IPS DF 6.9 (cell line): ENCODE results near the gene ZNF106.

ENCODE experiments used
- DNase-seq: peaks from one replicate; pipeline ENCODE4 v3.0.0-alpha.2; 2013; ENCODE audit warnings: low read depth, low spot score
- H3K27ac ChIP-seq: one replicate; pipeline ENCODE4 v1.5.1; 2013; ENCODE audit warnings: low read length, control low read depth
- H3K27me3 ChIP-seq: 2 replicates; pipeline ENCODE4 v1.6.1; 2013; ENCODE audit warnings: mild to moderate bottlenecking, low read length; ENCODE audit not compliant: control insufficient read depth, insufficient read depth
- H3K36me3 ChIP-seq: 2 replicates; pipeline ENCODE4 v1.6.1; 2013; ENCODE audit warnings: low read length; ENCODE audit not compliant: control insufficient read depth, insufficient read depth
- H3K4me1 ChIP-seq: 2 replicates; pipeline ENCODE4 v1.6.1; 2013; ENCODE audit warnings: low read length; ENCODE audit not compliant: control insufficient read depth, insufficient read depth
- H3K4me3 ChIP-seq: 2 replicates; pipeline ENCODE4 v1.5.1; 2013; ENCODE audit warnings: mild to moderate bottlenecking, low read length
- H3K9me3 ChIP-seq: 2 replicates; pipeline ENCODE4 v1.6.1; 2013; ENCODE audit warnings: low read length, inconsistent platforms; ENCODE audit not compliant: control insufficient read depth, insufficient read depth
- WGBS: extraction: QIAGEN DNeasy Blood & Tissue Kit; methylation state at CpG from one replicate; pipeline ENCODE4 v1.1.7; 2013; ENCODE audit warnings: mixed read lengths, missing lambda C conversion rate; ENCODE audit not compliant: insufficient read length, insufficient coverage; 5-methylcytosine and 5-hydroxymethylcytosine counted together

The ZNF106 gene

DNA sequence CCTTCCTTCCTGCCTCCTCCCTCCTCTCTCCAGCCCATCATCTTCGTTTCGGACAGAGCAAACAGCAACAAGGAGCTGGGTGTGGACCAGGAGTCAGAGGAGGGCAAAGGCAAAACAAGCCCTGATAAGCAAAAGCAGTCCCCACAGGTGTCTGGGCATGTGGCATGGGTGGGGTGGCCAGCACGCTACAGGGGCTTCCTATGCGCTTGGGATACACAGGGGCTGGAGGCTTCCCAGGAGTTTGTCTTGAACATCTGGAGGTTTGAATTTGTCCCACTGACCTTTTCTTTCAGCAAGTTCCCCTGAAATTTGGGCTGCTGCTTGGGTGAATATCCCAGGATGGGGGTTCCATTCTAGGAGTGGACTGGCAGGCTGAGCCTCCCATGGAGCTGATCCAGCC is 82.8 kb downstream of the ZNF106 start:
- no CpG with 5 or more reads among the region's 4 CpGs for WGBS
- DNase-seq, result no peak
- Histone ChIP-seq H3K27me3 (no peaks in the 10 kb centered on the region), H3K36me3 (peaks cover 5% of the 10 kb centered on the region; the same call in 1 of the 2 replicates), H3K9me3 (no peaks in the 10 kb centered on the region), H3K27ac (no peak overlapping the region), H3K4me3 (no peak overlapping the region), H3K4me1 (no peaks in the 10 kb centered on the region)

GRCh38 chr15:42405863-42406482 is 85.0 kb downstream of the ZNF106 start:
- Histone ChIP-seq H3K9me3 (no peaks in the 10 kb centered on the region), H3K4me1 (no peaks in the 10 kb centered on the region), H3K27ac (no peak overlapping the region), H3K27me3 (no peaks in the 10 kb centered on the region), H3K4me3 (no peak overlapping the region), H3K36me3 (peaks cover 1% of the 10 kb centered on the region; the same call in 1 of the 2 replicates)
- no CpG with 5 or more reads among the region's 6 CpGs for WGBS
- no peak for DNase-seq

DNA sequence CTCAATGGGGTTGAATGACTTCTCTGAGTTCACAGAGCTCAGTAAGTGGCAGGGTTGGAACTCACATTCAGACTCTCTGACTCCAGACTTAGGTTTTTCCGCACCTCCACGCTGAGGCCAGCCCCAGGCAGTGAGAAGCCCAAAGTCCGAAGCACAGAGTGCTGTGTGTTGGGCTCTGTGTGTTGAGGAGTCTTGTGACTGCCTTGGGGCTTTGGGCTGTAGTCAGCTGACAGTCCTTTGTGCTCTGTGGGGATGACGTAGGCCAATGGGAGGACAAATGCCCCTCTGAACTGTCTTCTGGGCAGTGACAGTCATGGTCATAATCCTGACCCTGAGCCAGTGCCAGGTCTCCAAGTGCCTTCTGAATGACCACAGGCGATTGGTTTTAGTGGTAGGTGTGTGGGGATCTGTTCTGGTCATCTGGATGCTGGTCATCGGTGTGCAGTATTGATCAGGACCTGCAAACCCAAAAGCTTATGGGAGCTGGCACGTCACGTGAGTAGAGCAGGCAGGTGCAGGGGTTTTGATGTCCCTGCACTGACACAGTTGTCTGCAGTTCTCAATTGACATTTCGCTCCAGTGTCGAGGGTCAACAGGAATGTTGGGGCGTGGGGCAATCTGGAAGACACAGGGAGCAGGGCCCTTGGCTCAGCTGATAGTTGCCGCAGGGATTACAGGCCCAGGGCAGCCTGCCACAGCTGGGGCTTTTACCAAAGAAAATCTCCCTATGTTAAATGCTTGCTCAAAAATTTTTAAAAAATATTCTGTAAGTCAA is 86.3 kb downstream of the ZNF106 start:
- H3K9me3 ChIP-seq, result no peaks in the 10 kb centered on the region
- no peak overlapping the region for H3K4me3 ChIP-seq
- WGBS, result no CpG with 5 or more reads among the region's 12 CpGs
- no peaks in the 10 kb centered on the region for H3K4me1 ChIP-seq
- DNase-seq, result no peak
- no peaks in the 10 kb centered on the region for H3K27me3 ChIP-seq
- H3K36me3 ChIP-seq, result no peaks in the 10 kb centered on the region
- no peak overlapping the region for H3K27ac ChIP-seq

DNA sequence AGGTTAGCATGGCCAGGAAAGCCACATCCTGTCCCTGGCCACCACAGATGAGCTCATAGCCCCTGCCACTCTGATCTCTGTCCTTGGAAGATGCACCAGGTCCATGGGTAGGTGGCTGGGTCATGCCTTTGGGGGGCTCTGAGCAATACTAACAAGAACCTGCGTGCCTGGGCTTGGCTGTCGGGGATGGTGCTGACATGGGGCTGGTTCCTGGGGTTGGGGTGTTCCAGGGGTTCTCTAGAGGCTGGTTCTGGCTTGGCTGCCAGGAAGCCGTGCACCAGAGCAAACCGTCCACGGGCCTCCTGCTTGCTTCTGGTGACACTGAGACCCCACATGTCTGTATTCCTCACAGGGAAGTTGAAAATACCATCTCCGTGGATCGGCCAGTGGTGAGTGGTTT is 87.6 kb downstream of the ZNF106 start:
- no CpG with 5 or more reads among the region's 7 CpGs for WGBS
- Histone ChIP-seq H3K27ac (no peak overlapping the region), H3K9me3 (no peaks in the 10 kb centered on the region), H3K36me3 (no peaks in the 10 kb centered on the region), H3K27me3 (no peaks in the 10 kb centered on the region), H3K4me3 (no peak overlapping the region), H3K4me1 (no peaks in the 10 kb centered on the region)
- DNase-seq, result no peak

GRCh38 chr15:42402455-42403205 is 88.3 kb downstream of the ZNF106 start:
- Histone ChIP-seq H3K4me3 (no peak overlapping the region), H3K36me3 (no peaks in the 10 kb centered on the region), H3K9me3 (no peaks in the 10 kb centered on the region), H3K4me1 (no peaks in the 10 kb centered on the region), H3K27me3 (no peaks in the 10 kb centered on the region), H3K27ac (no peak overlapping the region)
- DNase-seq, result no peak
- WGBS, result no CpG with 5 or more reads among the region's 15 CpGs

DNA sequence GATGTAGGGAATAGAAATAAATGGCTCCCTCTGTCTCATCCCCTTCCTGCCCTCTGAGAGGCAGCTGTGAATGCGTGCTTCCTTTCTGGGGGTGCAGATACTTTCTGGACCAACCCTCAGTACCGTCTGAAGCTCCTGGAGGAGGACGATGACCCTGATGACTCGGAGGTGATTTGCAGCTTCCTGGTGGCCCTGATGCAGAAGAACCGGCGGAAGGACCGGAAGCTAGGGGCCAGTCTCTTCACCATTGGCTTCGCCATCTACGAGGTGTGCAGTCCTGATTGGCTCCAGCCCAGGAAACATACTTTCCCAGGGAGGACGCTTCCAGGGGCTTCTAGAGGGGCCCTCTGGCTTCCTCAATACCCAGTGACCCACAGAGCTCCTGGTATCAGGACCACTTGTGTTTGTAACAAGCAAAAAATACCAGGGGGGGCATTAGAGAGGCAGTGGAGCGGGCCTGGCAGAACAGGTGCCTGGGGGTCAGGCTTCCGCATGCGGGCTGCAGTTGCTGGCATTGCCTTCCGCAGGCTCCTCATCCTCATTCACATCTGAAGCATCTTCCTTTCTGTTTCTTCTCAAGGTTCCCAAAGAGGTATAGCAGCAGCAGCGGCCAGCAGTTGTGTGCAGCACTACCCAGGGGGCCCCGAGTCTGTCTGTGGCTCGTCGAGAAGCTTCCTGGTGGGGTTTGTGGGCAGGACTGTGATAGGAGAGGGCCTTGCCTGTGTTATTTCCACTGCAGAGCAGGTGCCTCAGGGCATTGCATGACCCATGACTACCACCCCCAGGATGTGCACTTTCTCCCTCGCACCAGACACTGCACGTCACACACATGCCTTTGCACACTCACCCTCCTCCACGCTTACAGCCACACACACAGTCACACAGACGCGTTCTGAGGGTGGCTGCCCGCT is 89.1 kb downstream of the ZNF106 start:
- no peak for DNase-seq
- Histone ChIP-seq H3K4me3 (no peak overlapping the region), H3K9me3 (no peaks in the 10 kb centered on the region), H3K36me3 (no peaks in the 10 kb centered on the region), H3K4me1 (no peaks in the 10 kb centered on the region), H3K27me3 (no peaks in the 10 kb centered on the region), H3K27ac (no peak overlapping the region)
- WGBS, result no CpG with 5 or more reads among the region's 24 CpGs

- Histone ChIP-seq H3K27me3 (no peaks in the 10 kb centered on the region), H3K9me3 (no peaks in the 10 kb centered on the region), H3K36me3 (no peaks in the 10 kb centered on the region), H3K4me1 (no peaks in the 10 kb centered on the region), H3K4me3 (no peak overlapping the region), H3K27ac (no peak overlapping the region)
- no CpG with 5 or more reads among the region's 1 CpG for WGBS
- no peak for DNase-seq
Observed at GRCh38 chr15:42395838-42396237, 95.1 kb downstream of the ZNF106 start.

DNA sequence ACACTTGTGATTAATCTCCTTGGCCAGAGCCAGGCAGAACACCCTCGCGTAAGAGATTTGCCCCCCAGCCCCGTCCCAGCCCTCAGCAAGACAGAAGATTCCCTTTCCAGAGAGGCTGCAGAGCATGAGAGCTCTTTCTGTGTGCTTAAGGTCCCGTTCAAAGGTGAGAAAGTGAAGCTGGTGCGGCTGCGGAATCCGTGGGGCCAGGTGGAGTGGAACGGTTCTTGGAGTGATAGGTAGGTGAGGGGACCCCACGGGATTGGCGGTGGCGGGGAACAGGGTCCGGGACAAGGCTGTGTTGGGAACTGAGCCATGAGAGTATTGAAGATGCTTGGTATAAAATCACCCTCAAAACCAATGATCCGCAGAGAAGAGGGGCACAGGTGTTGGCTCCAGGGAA is 96.8 kb downstream of the ZNF106 start:
- H3K4me1 ChIP-seq, result no peaks in the 10 kb centered on the region
- H3K27me3 ChIP-seq, result no peaks in the 10 kb centered on the region
- no peak for DNase-seq
- no peaks in the 10 kb centered on the region for H3K36me3 ChIP-seq
- no peak overlapping the region for H3K4me3 ChIP-seq
- no peak overlapping the region for H3K27ac ChIP-seq
- WGBS, result no CpG with 5 or more reads among the region's 13 CpGs
- H3K9me3 ChIP-seq, result no peaks in the 10 kb centered on the region

DNA sequence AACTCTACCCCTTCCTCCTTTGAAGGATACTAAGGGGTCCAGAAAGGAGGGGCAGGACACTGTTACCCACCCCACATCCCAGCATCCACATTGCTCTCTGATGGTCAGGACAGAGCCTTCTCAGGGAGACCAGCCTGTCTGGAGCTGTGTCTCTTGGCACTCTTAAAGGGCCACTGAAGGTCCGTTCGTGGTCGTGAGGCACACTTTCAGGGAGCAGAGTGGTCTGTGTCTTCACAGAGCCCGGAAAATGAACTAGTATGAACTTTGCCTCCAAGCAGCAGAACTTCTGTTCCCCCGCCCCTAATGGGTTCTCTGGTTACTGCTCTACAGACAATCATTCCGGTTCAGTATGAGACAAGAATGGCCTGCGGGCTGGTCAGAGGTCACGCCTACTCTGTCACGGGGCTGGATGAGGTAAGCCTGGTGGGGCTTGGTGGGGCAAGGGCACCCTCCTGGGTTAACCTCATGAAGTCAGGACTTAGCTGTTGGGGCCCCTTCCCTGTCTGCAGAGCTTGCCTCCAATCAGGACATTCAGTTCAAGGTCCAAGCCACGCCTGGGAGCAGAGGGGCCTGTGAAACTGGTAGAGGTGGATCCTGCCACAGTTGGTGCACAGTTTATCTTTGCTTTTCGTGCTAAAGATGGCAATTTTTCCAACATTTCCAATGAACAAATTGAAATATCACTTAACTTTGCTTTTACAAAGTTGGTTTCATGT is 98.5 kb downstream of the ZNF106 start:
- no peaks in the 10 kb centered on the region for H3K4me1 ChIP-seq
- DNase-seq, result no peak
- WGBS, result no CpG with 5 or more reads among the region's 11 CpGs
- no peaks in the 10 kb centered on the region for H3K36me3 ChIP-seq
- H3K27ac ChIP-seq, result no peak overlapping the region
- no peaks in the 10 kb centered on the region for H3K9me3 ChIP-seq
- H3K27me3 ChIP-seq, result no peaks in the 10 kb centered on the region
- H3K4me3 ChIP-seq, result no peak overlapping the region
